AG10803 (cell line): Measurements from ENCODE around the gene ACTR1B.

Source experiments
- DNase-seq: peaks from one replicate; pipeline ENCODE4 v3.0.0; 2010; ENCODE audit warnings: low read depth
- H3K4me3 ChIP-seq: 2 replicates; pipeline ENCODE4 v1.5.1; 2011; ENCODE audit warnings: mild to moderate bottlenecking, low read length, control low read depth
- TF ChIP-seq, protein P1 (sequence below): conservative IDR thresholded peaks from 2 replicates; pipeline ENCODE4 v1.5.1; 2011; ENCODE audit warnings: mild to moderate bottlenecking, low read length, control low read depth, inconsistent platforms

ACTR1B gene

DNA sequence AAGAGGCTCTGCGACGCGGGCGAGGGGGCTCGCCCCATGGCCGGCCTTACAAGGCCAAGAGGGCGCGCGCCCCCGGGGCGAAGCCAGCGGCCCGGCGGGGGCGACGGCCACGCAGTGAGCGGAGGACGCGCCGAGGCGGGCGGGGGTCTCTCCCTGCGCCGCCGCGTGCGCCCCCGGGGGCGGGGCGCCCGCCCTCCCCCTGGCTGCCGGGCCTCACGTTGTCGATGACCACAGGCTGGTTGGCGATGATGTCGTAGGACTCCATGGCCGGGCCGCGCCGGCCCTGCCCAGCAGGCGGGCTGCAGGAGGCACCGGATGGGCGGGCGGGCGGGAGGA lies 250 bp downstream of the ACTR1B start:
- TF ChIP-seq, protein P1, sequence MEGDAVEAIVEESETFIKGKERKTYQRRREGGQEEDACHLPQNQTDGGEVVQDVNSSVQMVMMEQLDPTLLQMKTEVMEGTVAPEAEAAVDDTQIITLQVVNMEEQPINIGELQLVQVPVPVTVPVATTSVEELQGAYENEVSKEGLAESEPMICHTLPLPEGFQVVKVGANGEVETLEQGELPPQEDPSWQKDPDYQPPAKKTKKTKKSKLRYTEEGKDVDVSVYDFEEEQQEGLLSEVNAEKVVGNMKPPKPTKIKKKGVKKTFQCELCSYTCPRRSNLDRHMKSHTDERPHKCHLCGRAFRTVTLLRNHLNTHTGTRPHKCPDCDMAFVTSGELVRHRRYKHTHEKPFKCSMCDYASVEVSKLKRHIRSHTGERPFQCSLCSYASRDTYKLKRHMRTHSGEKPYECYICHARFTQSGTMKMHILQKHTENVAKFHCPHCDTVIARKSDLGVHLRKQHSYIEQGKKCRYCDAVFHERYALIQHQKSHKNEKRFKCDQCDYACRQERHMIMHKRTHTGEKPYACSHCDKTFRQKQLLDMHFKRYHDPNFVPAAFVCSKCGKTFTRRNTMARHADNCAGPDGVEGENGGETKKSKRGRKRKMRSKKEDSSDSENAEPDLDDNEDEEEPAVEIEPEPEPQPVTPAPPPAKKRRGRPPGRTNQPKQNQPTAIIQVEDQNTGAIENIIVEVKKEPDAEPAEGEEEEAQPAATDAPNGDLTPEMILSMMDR, result no peak
- peak overlapping the region; percentile 78 for H3K4me3 ChIP-seq
- no peak for DNase-seq

DNA sequence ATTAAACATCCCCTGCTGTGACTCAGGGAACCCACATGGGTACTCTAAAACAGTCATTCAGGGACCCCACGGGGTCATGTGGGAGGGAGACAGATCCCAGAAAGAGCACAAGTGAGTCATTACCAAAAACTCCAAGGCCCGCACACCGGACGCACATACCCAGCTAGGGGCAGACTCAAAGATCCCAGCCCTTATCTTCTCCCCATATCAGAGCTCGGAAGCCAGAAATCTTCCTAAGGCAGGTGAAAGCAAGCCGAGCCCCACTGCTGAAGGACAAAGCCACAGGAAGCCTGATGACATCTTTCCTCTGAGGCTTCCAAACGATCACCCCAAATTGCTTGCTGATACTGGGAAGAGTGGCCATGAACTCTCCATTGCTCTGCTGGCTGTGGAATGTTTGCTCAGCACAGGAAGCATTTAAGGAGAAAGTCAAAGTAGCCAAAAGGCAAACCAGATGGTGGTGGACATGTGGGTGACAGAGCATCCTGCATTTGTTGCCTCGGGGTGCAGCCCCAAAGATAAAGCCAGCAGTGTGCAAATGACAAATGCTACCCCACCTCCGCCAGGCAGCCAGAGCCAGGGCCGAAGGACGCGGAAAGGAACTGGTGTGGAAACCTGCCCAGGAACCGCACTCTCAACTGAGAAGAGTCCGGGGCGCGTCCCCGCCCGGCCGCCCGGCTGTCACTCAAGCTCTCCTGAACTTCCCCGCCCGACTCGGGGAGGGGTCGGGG lies 784 bp downstream of the ACTR1B start:
- DNase-seq, result peak; percentile 83
- TF ChIP-seq, protein P1, result no peak
- peak overlapping the region; percentile 78 for H3K4me3 ChIP-seq

DNA sequence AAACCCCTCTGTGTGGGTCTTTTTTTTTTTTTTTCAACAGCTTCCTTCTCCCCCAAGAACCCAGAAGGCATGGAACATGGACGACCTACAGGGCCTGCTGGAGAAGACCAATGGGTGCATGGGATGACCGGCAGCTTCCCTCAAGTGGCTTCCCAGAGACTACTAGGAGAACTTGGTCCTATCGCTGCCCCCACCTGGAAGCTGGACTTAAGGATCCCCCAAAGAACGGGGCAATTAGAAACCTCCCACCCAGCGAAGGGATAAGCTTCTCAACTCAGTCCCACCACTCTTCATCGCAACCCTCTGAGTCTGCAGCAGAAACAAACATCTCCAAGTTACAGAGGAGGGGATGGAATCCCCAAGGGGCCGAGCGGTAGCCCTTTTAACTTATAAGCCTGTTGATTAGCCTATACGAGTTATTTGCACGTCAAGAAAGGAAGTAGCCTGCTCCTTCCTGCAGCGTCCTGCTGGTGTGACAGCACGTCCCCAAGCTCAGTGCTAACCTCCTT lies 1.4 kb downstream of the ACTR1B start:
- DNase-seq, result no peak
- TF ChIP-seq, protein P1, result no peak
- H3K4me3 ChIP-seq, result peak overlapping the region; percentile 78

DNA sequence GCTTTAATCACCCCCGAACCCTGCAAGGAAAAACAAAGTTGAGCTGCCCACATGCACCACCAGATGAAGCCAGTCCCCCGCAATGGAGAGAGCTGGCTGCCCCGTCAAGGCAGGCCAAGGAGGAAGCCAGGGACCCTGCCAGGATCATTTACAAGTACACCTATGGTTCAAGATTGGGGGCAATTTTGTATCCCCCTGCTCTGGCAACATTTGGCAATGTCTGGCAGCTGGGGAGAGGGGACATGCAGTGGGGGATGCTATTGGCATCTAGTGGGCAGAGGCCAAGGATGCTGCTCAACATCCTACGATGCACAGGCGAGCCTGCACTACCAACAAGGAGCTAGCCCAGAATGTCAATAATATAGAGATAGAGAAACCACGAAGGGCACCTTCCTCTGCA lies 1.9 kb downstream of the ACTR1B start:
- DNase-seq, result no peak
- H3K4me3 ChIP-seq, result peak overlapping the region; percentile 78
- TF ChIP-seq, protein P1, result no peak

DNA sequence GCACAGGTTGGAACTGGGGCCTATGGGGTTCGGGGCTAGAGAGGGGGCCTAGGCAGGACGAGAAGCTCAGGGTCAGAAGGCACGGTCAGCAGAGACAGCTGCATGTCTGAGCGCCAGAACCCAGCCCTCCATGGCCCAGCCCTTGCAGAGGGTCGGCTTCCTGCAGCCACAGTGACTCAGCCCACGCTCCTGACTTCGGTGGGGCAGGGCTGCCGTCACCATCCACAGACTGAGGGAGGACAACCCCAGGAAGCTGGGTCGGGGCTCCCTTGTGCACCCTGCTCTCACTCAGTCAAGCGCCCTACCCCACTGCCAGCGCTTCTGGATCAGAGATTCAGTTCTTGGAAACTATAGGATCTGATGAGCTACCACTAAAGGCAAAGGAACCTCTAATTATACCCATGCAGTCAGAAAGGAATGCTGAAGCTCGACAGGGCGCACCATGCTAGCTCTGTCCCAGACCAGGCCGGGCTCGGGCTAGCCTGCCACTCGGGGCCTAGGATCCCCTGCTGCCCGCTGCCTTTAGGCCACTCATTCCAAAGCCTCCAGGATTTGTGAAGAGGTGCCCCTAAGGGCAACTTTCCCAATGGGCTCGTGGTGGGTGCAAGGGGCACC lies 3.0 kb downstream of the ACTR1B start:
- TF ChIP-seq, protein P1, result no peak
- H3K4me3 ChIP-seq, result no peak overlapping the region
- DNase-seq, result no peak

DNA sequence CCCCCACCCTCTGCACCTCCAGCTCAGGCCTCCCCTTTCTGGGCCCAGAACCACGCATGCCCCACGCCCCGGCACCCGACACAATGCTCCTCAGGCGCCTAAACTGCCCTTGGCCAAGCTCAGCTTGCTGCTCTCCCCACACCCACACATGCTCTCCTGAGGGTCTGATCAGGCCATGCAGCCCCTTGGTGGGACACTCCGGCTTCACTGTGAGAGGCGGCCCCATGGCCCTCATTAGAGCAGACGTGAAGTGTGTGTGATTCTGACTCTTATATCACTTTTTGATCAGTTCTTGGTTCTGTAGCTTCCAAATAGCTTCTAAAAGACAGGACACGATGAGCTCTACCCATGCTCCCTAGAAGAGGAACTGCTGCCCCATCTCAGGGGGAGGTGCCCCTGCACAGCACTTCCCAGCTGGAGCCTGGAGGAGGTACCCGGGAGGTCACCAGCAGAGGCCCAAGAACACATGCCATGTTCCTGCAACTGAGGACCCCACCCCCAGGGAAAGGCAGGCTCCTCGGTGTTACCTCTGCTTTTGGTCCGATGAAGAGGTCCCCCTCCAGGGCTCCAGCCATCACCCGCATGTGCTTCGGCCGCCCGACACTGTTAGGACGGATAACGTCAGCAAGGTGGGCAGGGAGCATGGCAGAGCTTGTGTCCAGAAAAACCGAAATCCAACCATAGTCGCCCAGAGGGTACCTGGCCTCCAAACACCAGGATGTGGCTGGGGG lies 3.6 kb downstream of the ACTR1B start:
- TF ChIP-seq, protein P1, result no peak
- no peak for DNase-seq
- no peak overlapping the region for H3K4me3 ChIP-seq
